Measurements from ENCODE around the gene SH3PXD2B. TPM values are rescaled to one million over a fixed set of nuclear protein-coding genes. Genes with fewer than 3 reads are reported as not detected.

Gene SH3PXD2B
- total and polyA plus RNA-seq, 2 of the 4 experiments (the other 2 are of a cell fraction) = 8.2 to 14.4 TPM

GRCh38 chr5:172435362-172436077, 18.8 kb downstream of the SH3PXD2B start:
- Histone ChIP-seq H4K91ac (ENCODE audit: insufficient read depth, low read depth, low read length) (no peak overlapping the region), H3K56ac (ENCODE audit: extremely low read depth, insufficient read depth, low read length) (no peak overlapping the region), H3K79me1 (ENCODE audit: low read depth in 1 of 2, low read length in 2 of 2) (peaks cover 27 to 77% of the 10 kb centered on the region in 2 experiments), H4K20me1 (ENCODE audit: insufficient read depth, low read length) (peaks cover 73% of the 10 kb centered on the region), H3K4me1 (ENCODE audit: control insufficient read depth, insufficient read depth, low read length) (peaks cover 13% of the 10 kb centered on the region), H3K4me2 (ENCODE audit: low read depth, low read length) (no peak overlapping the region), H3K23ac (ENCODE audit: low read depth, low read length) (no peak overlapping the region), H3K14ac (replicated peaks; ENCODE audit: low read depth, low read length) (no peak overlapping the region), H3K36me3 (ENCODE audit: control insufficient read depth, insufficient read depth, low read length) (peaks cover 19% of the 10 kb centered on the region), H3K9me1 (ENCODE audit: insufficient read depth, low read length) (peaks cover 15% of the 10 kb centered on the region), H3K9me3 (ENCODE audit: control insufficient read depth, insufficient read depth, low read length) (no peaks in the 10 kb centered on the region), H3K4me3 (ENCODE audit: insufficient read depth, low read depth, low read length) (no peak overlapping the region), H3K4ac (ENCODE audit: low read depth, low read length) (no peak overlapping the region), H2AK5ac (ENCODE audit: low read depth, low read length) (no peak overlapping the region), H2BK20ac (ENCODE audit: low read depth, low read length) (no peak overlapping the region), H3K27me3 (ENCODE audit: control insufficient read depth, insufficient read depth, low read length) (no peaks in the 10 kb centered on the region), H2AK9ac (replicated peaks; ENCODE audit: low read depth, low read length, poor library complexity) (no peak overlapping the region), H3K9ac (ENCODE audit: low read depth, low read length) (no peak overlapping the region), H4K8ac (ENCODE audit: low read depth in 2 of 2, low read length in 2 of 2) (no peak overlapping the region), H2BK120ac (ENCODE audit: low read depth, low read length) (no peak overlapping the region), H3K27ac (ENCODE audit: insufficient read depth, low read length) (no peak overlapping the region), H3K18ac (ENCODE audit: low read depth, low read length) (no peak overlapping the region), H2AFZ (replicated peaks; ENCODE audit: low read length, poor library complexity) (no peak overlapping the region), H4K5ac (ENCODE audit: low read depth, low read length) (no peak overlapping the region), H2BK15ac (ENCODE audit: low read depth, low read length) (no peak overlapping the region), H2BK5ac (ENCODE audit: low read depth, low read length, poor library complexity, severe bottlenecking) (no peak overlapping the region)
- ChIA-PET CTCF (interaction anchor here (0.6 kb wide), 1 partner anchor 12 kb away, joined by 3 read pairs; no protein-coding TSS in a partner anchor), POLR2A (ENCODE audit: unreplicated experiment) (no interaction called here)
- dilution Hi-C loops (cut with HindIII; ENCODE audit: low sequenced_read_pairs, unreplicated experiment) (no loop called here), intact Hi-C loops (cut with micrococcal nuclease) (no loop called here), in situ Hi-C loops (cut with MboI; ENCODE audit: low sequenced_read_pairs) (no loop called here)
- no CpG with 5 or more reads among the region's 8 CpGs for WGBS, 2 experiments (ENCODE audit: extremely low coverage in 2 of 2, insufficient read length in 1 of 2)
- TF ChIP-seq RAD21 (IDR thresholded peaks at IDR 0.05; ENCODE audit: low read length) = no peak
- TF ChIP-seq MAFK (IDR thresholded peaks at IDR 0.05; ENCODE audit: low read depth, low read length) = no peak
- TF ChIP-seq USF2 (IDR thresholded peaks at IDR 0.05; ENCODE audit: low read depth, low read length) = no peak
- TF ChIP-seq MAZ (IDR thresholded peaks at IDR 0.05; ENCODE audit: borderline replicate concordance, low read depth, low read length) = no peak
- no peak for TF ChIP-seq SMC3 (IDR thresholded peaks at IDR 0.05; ENCODE audit: low read depth, low read length)
- TF ChIP-seq, protein P1, sequence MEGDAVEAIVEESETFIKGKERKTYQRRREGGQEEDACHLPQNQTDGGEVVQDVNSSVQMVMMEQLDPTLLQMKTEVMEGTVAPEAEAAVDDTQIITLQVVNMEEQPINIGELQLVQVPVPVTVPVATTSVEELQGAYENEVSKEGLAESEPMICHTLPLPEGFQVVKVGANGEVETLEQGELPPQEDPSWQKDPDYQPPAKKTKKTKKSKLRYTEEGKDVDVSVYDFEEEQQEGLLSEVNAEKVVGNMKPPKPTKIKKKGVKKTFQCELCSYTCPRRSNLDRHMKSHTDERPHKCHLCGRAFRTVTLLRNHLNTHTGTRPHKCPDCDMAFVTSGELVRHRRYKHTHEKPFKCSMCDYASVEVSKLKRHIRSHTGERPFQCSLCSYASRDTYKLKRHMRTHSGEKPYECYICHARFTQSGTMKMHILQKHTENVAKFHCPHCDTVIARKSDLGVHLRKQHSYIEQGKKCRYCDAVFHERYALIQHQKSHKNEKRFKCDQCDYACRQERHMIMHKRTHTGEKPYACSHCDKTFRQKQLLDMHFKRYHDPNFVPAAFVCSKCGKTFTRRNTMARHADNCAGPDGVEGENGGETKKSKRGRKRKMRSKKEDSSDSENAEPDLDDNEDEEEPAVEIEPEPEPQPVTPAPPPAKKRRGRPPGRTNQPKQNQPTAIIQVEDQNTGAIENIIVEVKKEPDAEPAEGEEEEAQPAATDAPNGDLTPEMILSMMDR (conservative IDR thresholded peaks at IDR 0.05; ENCODE audit: low read depth, low read length) = no peak
- no peak for TF ChIP-seq BHLHE40 (IDR thresholded peaks at IDR 0.05; ENCODE audit: low read depth, low read length)
- no peak for TF ChIP-seq CHD1 (IDR thresholded peaks at IDR 0.05; ENCODE audit: low read depth, low read length)
- TF ChIP-seq, protein P2, sequence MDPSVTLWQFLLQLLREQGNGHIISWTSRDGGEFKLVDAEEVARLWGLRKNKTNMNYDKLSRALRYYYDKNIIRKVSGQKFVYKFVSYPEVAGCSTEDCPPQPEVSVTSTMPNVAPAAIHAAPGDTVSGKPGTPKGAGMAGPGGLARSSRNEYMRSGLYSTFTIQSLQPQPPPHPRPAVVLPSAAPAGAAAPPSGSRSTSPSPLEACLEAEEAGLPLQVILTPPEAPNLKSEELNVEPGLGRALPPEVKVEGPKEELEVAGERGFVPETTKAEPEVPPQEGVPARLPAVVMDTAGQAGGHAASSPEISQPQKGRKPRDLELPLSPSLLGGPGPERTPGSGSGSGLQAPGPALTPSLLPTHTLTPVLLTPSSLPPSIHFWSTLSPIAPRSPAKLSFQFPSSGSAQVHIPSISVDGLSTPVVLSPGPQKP (IDR thresholded peaks at IDR 0.05; ENCODE audit: borderline replicate concordance, low read depth, low read length) = no peak
- TF ChIP-seq NFE2L2 (IDR thresholded peaks at IDR 0.05; ENCODE audit: low read depth, low read length) = no peak
- no peak for TF ChIP-seq MXI1 (IDR thresholded peaks at IDR 0.05; ENCODE audit: borderline replicate concordance, low read depth, low read length)
- TF ChIP-seq POLR2A (IDR thresholded peaks at IDR 0.05; ENCODE audit: low read depth, low read length) = no peak
- no peak for TF ChIP-seq FOS (IDR thresholded peaks at IDR 0.05; ENCODE audit: low read depth, low read length)
- TF ChIP-seq CEBPB (IDR thresholded peaks at IDR 0.05; ENCODE audit: low read depth, low read length) = no peak
- TF ChIP-seq RFX5 (IDR thresholded peaks at IDR 0.05; ENCODE audit: low read depth, low read length) = no peak
- TF ChIP-seq RCOR1 (IDR thresholded peaks at IDR 0.05; ENCODE audit: insufficient replicate concordance, low read length) = no peak
- DNase-seq (no peak), ATAC-seq (ENCODE audit: low read depth) (no peak)
- no TSS peak for BruUV-seq (replicated peaks)

Measured in IMR-90 (cell line).